Measurements from ENCODE around the gene ABCG1. TPM values are rescaled to one million over a fixed set of nuclear protein-coding genes. Genes with fewer than 3 reads are reported as not detected.

ABCG1 gene
- total RNA-seq, 1 donor from 2014 or later, result 1.3 TPM

DNA sequence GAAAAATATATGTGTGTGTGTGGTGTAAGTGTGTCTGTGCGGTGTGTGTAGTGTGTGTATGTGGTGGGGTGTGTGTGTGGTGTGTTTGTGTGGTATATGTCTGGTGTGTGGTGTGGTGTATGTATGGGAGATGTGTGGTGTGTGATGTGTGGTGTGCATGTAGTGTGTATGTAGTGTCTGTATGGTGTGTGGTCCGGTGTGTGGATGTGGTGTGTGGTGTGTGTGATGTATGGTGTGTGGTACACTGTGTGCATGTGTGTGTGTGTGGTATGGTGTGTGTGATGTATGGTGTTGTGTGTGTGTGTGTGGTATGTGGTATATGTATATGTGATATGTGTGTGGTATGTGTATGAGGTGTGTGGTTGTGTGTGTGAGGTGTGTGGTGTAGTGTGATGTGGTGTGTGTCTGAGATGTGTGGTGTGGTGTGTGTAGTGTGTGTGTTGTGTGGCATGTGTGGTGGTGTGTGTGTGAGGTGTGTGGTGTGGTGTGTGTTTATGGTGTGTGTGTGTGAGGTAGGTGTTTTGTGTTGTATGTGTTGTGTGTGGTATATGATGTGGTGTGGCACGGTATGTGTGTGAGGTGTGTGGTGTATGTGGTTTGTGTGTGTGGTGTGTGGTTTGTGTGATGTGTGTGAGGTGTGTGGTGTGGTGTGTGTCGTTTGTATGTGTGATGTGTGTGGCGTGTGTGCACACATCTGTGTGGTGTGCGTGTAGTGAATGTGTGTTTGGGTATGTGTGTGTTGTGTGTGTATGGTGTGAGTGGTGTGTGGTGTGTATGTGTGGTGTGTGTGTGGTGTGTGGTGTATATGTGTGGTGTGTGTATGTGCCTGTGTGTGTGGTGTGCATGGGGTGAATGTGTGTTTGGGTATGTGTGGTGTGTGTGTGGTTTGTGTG, 35.3 kb upstream of the ABCG1 start:
- no peaks in the 10 kb centered on the region for H3K4me1 ChIP-seq (ENCODE audit: insufficient read depth, low read length)
- H3K9ac ChIP-seq (ENCODE audit: low read length), result no peak overlapping the region
- Mint-ChIP-seq H3K4me1 (ENCODE audit: low read depth, unreplicated experiment) (peaks cover 9% of the 10 kb centered on the region), H3K9me3 (ENCODE audit: unreplicated experiment) (peaks cover 4% of the 10 kb centered on the region), H3K36me3 (ENCODE audit: low read depth, unreplicated experiment) (peaks cover 2% of the 10 kb centered on the region), H3K4me3 (ENCODE audit: unreplicated experiment) (no peak overlapping the region), H3K27me3 (ENCODE audit: low read depth, unreplicated experiment) (peaks cover under 1% of the 10 kb centered on the region), H3K27ac (ENCODE audit: unreplicated experiment) (no peak overlapping the region)
- no peaks in the 10 kb centered on the region for H3K79me2 ChIP-seq (ENCODE audit: insufficient read depth, low read length)
- H3K27ac ChIP-seq (ENCODE audit: low read depth, low read length), result no peak overlapping the region
- TF ChIP-seq, protein P1, sequence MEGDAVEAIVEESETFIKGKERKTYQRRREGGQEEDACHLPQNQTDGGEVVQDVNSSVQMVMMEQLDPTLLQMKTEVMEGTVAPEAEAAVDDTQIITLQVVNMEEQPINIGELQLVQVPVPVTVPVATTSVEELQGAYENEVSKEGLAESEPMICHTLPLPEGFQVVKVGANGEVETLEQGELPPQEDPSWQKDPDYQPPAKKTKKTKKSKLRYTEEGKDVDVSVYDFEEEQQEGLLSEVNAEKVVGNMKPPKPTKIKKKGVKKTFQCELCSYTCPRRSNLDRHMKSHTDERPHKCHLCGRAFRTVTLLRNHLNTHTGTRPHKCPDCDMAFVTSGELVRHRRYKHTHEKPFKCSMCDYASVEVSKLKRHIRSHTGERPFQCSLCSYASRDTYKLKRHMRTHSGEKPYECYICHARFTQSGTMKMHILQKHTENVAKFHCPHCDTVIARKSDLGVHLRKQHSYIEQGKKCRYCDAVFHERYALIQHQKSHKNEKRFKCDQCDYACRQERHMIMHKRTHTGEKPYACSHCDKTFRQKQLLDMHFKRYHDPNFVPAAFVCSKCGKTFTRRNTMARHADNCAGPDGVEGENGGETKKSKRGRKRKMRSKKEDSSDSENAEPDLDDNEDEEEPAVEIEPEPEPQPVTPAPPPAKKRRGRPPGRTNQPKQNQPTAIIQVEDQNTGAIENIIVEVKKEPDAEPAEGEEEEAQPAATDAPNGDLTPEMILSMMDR (IDR thresholded peaks at IDR 0.05; ENCODE audit: insufficient read depth, low read depth, low read length), result no peak
- TF ChIP-seq EZH2 (IDR thresholded peaks at IDR 0.05; ENCODE audit: insufficient read depth, low read length), result no peak
- H3K27me3 ChIP-seq (ENCODE audit: insufficient read depth, low read length), result peaks cover 2% of the 10 kb centered on the region
- no peaks in the 10 kb centered on the region for H4K20me1 ChIP-seq (ENCODE audit: insufficient read depth, low read length)
- DNase-seq (ENCODE audit: low read depth), result no peak
- H3K9me3 ChIP-seq (ENCODE audit: insufficient read depth, low read depth, low read length), result no peaks in the 10 kb centered on the region
- no peak overlapping the region for H3K4me2 ChIP-seq (ENCODE audit: low read length)
- no peak overlapping the region for H3K4me3 ChIP-seq (ENCODE audit: insufficient read depth, low read depth, low read length)
- FAIRE-seq, result no peak
- no peaks in the 10 kb centered on the region for H3K36me3 ChIP-seq (ENCODE audit: insufficient read depth, low read length)
- no peak overlapping the region for H2AFZ ChIP-seq (ENCODE audit: low read depth, low read length)

DNA sequence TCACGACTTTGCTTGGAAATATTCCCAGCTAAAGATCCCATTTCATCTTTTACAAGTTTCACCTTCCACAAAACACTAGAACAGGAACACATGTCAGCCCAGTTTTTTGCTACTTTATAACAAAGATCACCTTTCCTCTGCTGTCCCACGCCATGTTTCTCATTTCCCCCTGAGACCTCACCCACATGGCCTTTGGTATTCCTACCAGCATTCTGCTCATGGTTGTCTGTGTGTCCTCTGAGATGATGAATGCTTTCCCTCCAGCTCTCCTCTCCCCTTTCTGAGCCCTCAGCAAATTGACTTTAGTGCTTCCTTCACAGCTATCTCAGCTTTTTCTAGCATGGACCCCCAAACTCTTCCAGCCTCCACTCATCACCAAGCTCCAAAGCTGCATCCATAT, 32.3 kb upstream of the ABCG1 start:
- no peak overlapping the region for H3K4me2 ChIP-seq (ENCODE audit: low read length)
- H4K20me1 ChIP-seq (ENCODE audit: insufficient read depth, low read length), result no peaks in the 10 kb centered on the region
- H3K9me3 Mint-ChIP-seq (ENCODE audit: unreplicated experiment), result peaks cover 4% of the 10 kb centered on the region
- no peak overlapping the region for H3K4me3 ChIP-seq (ENCODE audit: insufficient read depth, low read depth, low read length)
- H3K27ac Mint-ChIP-seq (ENCODE audit: unreplicated experiment), result no peak overlapping the region
- H3K9ac ChIP-seq (ENCODE audit: low read length), result no peak overlapping the region
- H3K27me3 Mint-ChIP-seq (ENCODE audit: low read depth, unreplicated experiment), result peaks cover 11% of the 10 kb centered on the region
- H3K4me1 Mint-ChIP-seq (ENCODE audit: low read depth, unreplicated experiment), result peaks cover 10% of the 10 kb centered on the region
- H3K36me3 Mint-ChIP-seq (ENCODE audit: low read depth, unreplicated experiment), result peaks cover 2% of the 10 kb centered on the region
- no peaks in the 10 kb centered on the region for H3K36me3 ChIP-seq (ENCODE audit: insufficient read depth, low read length)
- H3K79me2 ChIP-seq (ENCODE audit: insufficient read depth, low read length), result no peaks in the 10 kb centered on the region
- DNase-seq (ENCODE audit: low read depth) (no peak), FAIRE-seq (no peak)
- no peak overlapping the region for H2AFZ ChIP-seq (ENCODE audit: low read depth, low read length)
- H3K4me3 Mint-ChIP-seq (ENCODE audit: unreplicated experiment), result no peak overlapping the region
- H3K27me3 ChIP-seq (ENCODE audit: insufficient read depth, low read length), result peaks cover 8% of the 10 kb centered on the region
- no peak overlapping the region for H3K27ac ChIP-seq (ENCODE audit: low read depth, low read length)
- H3K9me3 ChIP-seq (ENCODE audit: insufficient read depth, low read depth, low read length), result no peaks in the 10 kb centered on the region
- TF ChIP-seq, protein P1 (IDR thresholded peaks at IDR 0.05; ENCODE audit: insufficient read depth, low read depth, low read length), result no peak
- no peak for TF ChIP-seq EZH2 (IDR thresholded peaks at IDR 0.05; ENCODE audit: insufficient read depth, low read length)
- no peaks in the 10 kb centered on the region for H3K4me1 ChIP-seq (ENCODE audit: insufficient read depth, low read length)

All from astrocyte (in vitro differentiated cells and primary cell).